ENCODE data around the gene BLM.
"Not testable (repeated sequence)": the region's sequence is repeated elsewhere in the genome, so short reads cannot be mapped to it uniquely, and the experiment has no call there.

BLM gene

DNA sequence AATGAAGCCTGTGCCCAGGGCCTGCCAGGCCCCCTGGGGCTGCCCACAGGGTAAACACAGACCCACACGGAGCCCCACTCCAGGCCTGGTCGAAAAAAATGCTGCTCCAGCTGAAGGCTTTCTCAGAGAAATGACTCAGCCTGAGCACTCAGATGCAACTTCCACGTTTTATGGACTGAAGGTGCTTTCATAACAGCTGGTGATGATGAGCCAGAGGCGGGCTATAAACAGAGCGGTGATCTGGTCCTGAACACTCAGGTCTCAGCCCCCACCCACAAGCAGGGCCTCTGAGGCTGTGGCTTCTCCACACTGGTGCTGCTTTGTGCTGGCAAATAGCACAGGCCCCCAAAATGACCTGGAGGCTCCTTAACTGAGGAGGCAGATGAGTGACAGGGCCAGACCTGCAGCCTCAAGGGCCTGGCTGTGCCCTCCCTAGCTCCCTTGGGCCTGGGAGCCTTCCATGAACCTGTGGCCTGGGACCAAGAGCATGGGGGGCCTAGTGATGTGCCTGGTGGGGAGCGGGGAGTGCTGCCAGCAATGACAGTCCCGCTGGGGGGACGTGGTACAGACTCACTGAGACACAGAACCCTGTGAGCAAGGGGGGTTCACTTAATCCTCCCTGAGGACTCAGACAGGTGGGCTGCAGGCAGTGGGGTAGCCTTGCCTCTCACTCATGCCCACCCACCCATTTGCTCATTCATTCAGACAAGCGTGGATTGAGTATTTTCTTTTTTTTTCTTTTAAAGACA is 128.2 kb downstream of the BLM start:
- H3K36me3 ChIP-seq = no peaks in the 10 kb centered on the region
- TF ChIP-seq, protein P1, sequence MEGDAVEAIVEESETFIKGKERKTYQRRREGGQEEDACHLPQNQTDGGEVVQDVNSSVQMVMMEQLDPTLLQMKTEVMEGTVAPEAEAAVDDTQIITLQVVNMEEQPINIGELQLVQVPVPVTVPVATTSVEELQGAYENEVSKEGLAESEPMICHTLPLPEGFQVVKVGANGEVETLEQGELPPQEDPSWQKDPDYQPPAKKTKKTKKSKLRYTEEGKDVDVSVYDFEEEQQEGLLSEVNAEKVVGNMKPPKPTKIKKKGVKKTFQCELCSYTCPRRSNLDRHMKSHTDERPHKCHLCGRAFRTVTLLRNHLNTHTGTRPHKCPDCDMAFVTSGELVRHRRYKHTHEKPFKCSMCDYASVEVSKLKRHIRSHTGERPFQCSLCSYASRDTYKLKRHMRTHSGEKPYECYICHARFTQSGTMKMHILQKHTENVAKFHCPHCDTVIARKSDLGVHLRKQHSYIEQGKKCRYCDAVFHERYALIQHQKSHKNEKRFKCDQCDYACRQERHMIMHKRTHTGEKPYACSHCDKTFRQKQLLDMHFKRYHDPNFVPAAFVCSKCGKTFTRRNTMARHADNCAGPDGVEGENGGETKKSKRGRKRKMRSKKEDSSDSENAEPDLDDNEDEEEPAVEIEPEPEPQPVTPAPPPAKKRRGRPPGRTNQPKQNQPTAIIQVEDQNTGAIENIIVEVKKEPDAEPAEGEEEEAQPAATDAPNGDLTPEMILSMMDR (IDR thresholded peaks at IDR 0.05; ENCODE audit: low read depth, low read length) = no peak
- no peak for DNase-seq
- H3K27me3 ChIP-seq = no peaks in the 10 kb centered on the region
- no peaks in the 10 kb centered on the region for H3K9me3 ChIP-seq
- H3K4me1 ChIP-seq = no peaks in the 10 kb centered on the region
- H3K4me3 ChIP-seq (ENCODE audit: low read depth, low read length) = no peak overlapping the region

DNA sequence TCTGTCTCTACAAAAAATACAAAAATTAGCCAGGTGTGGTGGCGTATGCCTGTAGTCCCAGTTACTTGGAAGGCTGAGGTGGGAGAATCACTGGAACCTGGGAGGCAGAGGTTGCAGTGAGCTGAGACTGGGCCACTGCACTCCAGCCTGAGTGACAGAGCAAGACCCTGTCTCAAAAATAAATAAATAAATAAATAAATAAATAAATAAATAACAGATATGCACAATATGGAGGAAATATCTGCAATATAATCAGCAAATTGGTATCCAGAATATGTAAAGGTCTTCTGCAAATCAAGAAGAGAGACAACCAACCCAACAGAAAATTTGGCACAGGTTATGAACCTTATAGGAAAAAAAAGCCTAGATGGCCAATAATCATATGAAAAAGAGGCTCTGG is 132.3 kb downstream of the BLM start:
- H3K4me3 ChIP-seq (ENCODE audit: low read depth, low read length); H3K9me3 ChIP-seq: not testable (repeated sequence)

DNA sequence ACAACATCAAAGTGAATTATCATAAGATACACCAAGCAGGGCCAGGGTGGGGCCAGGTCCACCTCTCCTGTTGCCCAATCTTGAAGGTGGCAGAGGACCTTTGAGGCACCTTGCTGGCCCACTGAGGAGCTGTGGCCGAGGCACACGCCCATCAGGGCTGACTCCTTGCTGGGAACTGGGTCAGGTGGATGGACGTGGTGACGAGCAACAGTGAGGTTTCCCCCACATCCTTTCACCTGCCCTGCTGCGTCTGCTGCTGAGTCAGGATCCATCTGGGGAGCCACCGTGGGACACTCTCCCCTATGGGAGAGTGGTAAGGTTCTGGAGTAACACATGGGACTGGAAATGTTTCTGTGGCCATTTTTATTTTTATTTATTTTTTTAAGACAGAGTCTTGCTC is 134.0 kb downstream of the BLM start:
- TF ChIP-seq, protein P1 (IDR thresholded peaks at IDR 0.05; ENCODE audit: low read depth, low read length) = no peak
- no peak overlapping the region for H3K4me3 ChIP-seq (ENCODE audit: low read depth, low read length)
- no peaks in the 10 kb centered on the region for H3K27me3 ChIP-seq
- H3K4me1 ChIP-seq = no peaks in the 10 kb centered on the region
- no peaks in the 10 kb centered on the region for H3K9me3 ChIP-seq
- no peaks in the 10 kb centered on the region for H3K36me3 ChIP-seq
- no peak for DNase-seq

More for the DNA sequence above, 132.3 kb downstream of the BLM start:
- DNase-seq, H3K4me1 ChIP-seq, H3K27me3 ChIP-seq, H3K36me3 ChIP-seq: not testable (repeated sequence)

DNA sequence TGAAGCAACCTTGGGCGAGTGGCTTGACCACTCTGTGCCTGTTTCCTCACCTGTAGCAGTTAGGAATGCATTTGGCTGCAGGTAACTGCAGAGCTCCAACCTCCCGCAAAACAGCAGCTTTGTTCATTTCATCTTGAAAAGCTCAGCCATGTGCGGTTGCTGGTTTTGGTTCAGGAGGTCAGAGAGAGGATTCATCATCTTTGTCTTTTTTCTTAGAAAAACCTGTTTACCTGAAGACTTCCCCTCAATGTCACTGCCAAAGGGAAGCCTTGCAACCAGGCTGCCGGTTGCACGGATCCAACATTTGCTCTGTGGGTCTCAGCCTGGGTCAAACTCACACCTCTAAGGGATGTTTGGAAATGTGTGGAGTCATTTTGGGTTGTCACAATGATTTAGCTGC is 134.8 kb downstream of the BLM start:
- no peak overlapping the region for H3K4me3 ChIP-seq (ENCODE audit: low read depth, low read length)
- H3K4me1 ChIP-seq = no peaks in the 10 kb centered on the region
- no peaks in the 10 kb centered on the region for H3K9me3 ChIP-seq
- TF ChIP-seq, protein P1 (IDR thresholded peaks at IDR 0.05; ENCODE audit: low read depth, low read length) = no peak
- DNase-seq = no peak
- no peaks in the 10 kb centered on the region for H3K27me3 ChIP-seq
- no peaks in the 10 kb centered on the region for H3K36me3 ChIP-seq

DNA sequence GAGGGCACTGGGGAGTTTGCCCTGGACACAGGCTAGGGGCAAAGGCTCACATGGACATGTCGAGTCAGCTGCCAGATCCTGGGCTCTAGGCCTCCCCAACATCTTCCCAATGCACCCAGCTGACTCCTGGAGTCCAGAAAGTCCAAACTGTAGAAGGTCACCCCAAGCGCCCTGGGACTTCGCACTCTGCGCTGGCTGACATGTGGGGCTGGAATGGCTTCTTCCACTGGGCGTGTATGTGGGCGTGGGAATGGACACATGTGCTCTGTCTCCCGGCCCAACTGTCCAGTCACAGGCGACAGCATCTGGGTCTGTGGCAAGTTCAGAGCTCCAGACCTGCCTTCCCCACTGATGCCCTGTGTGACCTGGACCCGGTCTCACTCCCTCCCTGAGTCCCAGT is 138.0 kb downstream of the BLM start:
- Histone ChIP-seq H3K4me1 (no peaks in the 10 kb centered on the region), H3K9me3 (no peaks in the 10 kb centered on the region), H3K4me3 (ENCODE audit: low read depth, low read length) (no peak overlapping the region), H3K27me3 (no peaks in the 10 kb centered on the region), H3K36me3 (no peaks in the 10 kb centered on the region)
- no peak for DNase-seq
- TF ChIP-seq, protein P1 (IDR thresholded peaks at IDR 0.05; ENCODE audit: low read depth, low read length) = no peak

DNA sequence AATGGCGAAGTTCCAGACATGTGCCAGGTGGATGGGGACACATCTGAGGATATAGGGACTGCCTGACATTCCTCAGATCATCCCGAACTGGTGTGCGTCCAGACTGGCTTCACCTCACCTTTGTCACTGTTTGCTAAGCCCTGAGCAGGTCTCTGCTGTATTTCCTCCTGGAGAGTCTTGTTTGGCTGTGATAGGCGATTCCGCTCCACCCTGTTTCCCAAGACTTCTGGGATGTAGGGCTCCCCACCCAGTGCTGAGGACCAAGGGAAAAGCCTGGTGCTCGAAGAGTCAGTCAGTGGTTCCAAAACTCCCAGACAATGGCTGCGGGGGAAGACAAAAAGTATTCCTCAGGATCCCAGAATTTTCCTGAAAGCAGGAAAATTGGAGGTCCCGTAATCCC is 140.2 kb downstream of the BLM start:
- Histone ChIP-seq H3K4me1 (no peaks in the 10 kb centered on the region), H3K36me3 (no peaks in the 10 kb centered on the region), H3K9me3 (no peaks in the 10 kb centered on the region), H3K27me3 (no peaks in the 10 kb centered on the region), H3K4me3 (ENCODE audit: low read depth, low read length) (no peak overlapping the region)
- TF ChIP-seq, protein P1 (IDR thresholded peaks at IDR 0.05; ENCODE audit: low read depth, low read length) = no peak
- no peak for DNase-seq
